Right atrium auricular region (tissue), 2 donors: ENCODE data around the gene CNTF. TPM values are rescaled to one million over a fixed set of nuclear protein-coding genes. Genes with fewer than 3 reads are reported as not detected.

Source experiments
- DNase-seq: peaks from one replicate; pipeline ENCODE4 v3.0.0-alpha.2; 2019; ENCODE audit warnings: low spot score
- H3K27ac ChIP-seq, 2 donors: fragments of 200-600 bp; sonication (generic); 1 replicate in 1 of 2; 2 replicates in 1 of 2; pipeline ENCODE4 v1.5.1; 2016 to 2019
- H3K27me3 ChIP-seq, 2 donors: fragments of 200-600 bp; sonication (generic); one replicate each; pipeline versions ENCODE4 v1.5.1 to v1.6.0; 2017 to 2019
- H3K36me3 ChIP-seq: fragments of 200-600 bp; sonication (generic); one replicate; pipeline ENCODE4 v1.5.1; 2016
- H3K4me1 ChIP-seq, 2 donors: fragments of 200-600 bp; sonication (generic); one replicate each; pipeline versions ENCODE4 v1.5.1 to v1.6.0; 2017 to 2019
- H3K4me3 ChIP-seq, 2 donors: fragments of 200-600 bp; sonication (generic); 1 replicate in 1 of 2; 2 replicates in 1 of 2; pipeline ENCODE4 v1.5.1; 2017 to 2019; ENCODE audit warnings: mild to moderate bottlenecking in 1 of 2, moderate library complexity in 1 of 2
- H3K9me3 ChIP-seq, 2 donors: fragments of 200-600 bp; sonication (generic); one replicate each; pipeline ENCODE4 v1.5.1; 2019
- total RNA-seq, 2 donors: library from RNA; depleted of rRNA; stranded (reverse); fragments of >200 nt; gene quantifications; one replicate each; pipeline ENCODE4 v1.1.0, GENCODE V29; 2016
- TF ChIP-seq, protein P1 (sequence below), 2 donors: fragments of 200-600 bp; sonication (generic); IDR thresholded peaks; one replicate each; pipeline ENCODE4 v1.5.1; 2019; ENCODE audit warnings: antibody characterized with exemption in 2 of 2

Gene CNTF
- total RNA-seq, 2 donors from 2014 or later, result 0.30 to 1.6 TPM

DNA sequence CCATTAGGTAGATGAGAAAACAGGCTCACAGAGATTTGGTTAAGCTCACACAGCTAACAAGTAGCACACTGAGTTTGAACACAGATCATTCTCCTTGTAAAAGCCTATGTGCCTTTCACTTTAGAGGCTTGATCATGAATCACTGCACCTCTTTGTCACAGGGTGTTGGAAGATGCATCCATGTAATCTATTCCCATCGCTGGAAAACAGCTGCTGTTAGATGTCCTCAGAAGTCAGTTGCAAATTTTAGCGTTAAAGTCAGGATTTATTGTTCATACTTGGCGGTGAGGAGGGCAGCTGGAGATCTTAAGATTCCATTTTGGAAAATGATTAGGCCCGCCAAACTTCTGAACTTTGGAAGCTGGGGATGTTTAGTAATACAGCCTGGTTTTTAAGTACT lies 2.6 kb downstream of the CNTF start:
- DNase-seq, result no peak
- TF ChIP-seq, protein P1, sequence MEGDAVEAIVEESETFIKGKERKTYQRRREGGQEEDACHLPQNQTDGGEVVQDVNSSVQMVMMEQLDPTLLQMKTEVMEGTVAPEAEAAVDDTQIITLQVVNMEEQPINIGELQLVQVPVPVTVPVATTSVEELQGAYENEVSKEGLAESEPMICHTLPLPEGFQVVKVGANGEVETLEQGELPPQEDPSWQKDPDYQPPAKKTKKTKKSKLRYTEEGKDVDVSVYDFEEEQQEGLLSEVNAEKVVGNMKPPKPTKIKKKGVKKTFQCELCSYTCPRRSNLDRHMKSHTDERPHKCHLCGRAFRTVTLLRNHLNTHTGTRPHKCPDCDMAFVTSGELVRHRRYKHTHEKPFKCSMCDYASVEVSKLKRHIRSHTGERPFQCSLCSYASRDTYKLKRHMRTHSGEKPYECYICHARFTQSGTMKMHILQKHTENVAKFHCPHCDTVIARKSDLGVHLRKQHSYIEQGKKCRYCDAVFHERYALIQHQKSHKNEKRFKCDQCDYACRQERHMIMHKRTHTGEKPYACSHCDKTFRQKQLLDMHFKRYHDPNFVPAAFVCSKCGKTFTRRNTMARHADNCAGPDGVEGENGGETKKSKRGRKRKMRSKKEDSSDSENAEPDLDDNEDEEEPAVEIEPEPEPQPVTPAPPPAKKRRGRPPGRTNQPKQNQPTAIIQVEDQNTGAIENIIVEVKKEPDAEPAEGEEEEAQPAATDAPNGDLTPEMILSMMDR (IDR thresholded peaks at IDR 0.05), result no peak
- Histone ChIP-seq H3K27ac (no peak overlapping the region), H3K9me3 (no peaks in the 10 kb centered on the region), H3K36me3 (peaks cover 18% of the 10 kb centered on the region), H3K4me3 (no peak overlapping the region), H3K4me1 (peaks cover 0 to 17% of the 10 kb centered on the region in 2 donors), H3K27me3 (no peaks in the 10 kb centered on the region)

DNA sequence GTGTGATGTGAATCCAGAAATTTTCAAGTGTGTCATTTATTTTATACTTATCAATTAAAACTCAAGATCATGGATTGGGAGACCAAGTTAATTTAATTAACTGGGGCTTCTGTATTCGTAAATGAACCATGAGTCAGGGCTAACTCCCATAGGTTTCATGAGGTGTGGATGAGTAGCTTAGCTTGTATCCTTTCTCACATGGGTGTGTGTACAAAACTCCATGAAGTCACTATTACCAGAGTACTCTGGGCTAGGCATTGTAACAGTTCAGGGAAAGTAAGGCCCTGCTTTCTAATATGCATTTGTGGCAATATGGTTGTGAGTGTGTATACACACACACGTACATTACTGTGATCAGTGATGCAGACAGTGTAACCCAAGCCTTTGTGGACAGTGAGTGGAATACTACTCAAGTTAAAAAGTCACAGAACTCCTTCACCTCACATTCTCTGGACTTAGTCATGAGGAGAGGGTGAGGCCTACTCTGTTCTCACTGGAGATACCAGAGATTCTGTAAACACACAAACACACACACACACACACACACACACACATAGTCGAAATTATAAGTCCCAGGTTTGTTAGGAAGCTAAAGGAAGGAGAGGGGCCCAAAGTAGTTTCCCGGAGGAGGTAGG lies 3.5 kb downstream of the CNTF start:
- Histone ChIP-seq H3K27ac (no peak overlapping the region), H3K9me3 (no peaks in the 10 kb centered on the region), H3K27me3 (no peaks in the 10 kb centered on the region), H3K4me1 (peaks cover 0 to 17% of the 10 kb centered on the region in 2 donors), H3K36me3 (peaks cover 10% of the 10 kb centered on the region), H3K4me3 (no peak overlapping the region)
- DNase-seq, result no peak
- TF ChIP-seq, protein P1 (IDR thresholded peaks at IDR 0.05), result no peak

DNA sequence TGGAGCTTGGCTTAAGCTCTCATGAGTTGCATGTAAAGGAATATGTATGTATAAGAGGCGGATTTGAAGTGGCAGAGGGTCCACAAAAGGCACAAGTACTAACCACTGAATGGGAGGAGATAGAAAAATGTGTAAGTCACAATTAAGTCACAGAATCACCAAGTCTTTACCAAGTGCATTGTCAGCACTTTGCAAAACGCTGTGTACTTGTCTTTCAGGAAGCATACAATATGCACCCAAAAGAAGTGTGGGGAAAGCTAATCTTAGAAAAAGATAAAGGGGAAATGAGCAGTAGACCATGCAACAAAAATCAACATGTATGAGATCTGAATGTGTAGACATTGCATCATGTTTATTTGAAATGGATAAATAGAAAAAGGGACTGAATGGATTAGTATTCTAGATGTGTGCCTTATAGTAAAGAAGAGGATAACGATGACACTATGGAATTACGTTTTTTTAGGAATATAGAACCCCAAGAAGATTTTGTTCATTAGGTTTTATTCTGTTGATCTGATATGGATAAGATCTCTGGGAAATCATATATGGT lies 4.5 kb downstream of the CNTF start:
- H3K36me3 ChIP-seq, result peaks cover 10% of the 10 kb centered on the region
- no peaks in the 10 kb centered on the region for H3K27me3 ChIP-seq
- H3K27ac ChIP-seq, result peak overlapping the region in 1 of 2 donors; percentile 50
- H3K4me3 ChIP-seq, result no peak overlapping the region
- no peaks in the 10 kb centered on the region for H3K9me3 ChIP-seq
- DNase-seq, result no peak
- H3K4me1 ChIP-seq, result peaks cover 0 to 17% of the 10 kb centered on the region in 2 donors
- TF ChIP-seq, protein P1 (IDR thresholded peaks at IDR 0.05), result no peak

DNA sequence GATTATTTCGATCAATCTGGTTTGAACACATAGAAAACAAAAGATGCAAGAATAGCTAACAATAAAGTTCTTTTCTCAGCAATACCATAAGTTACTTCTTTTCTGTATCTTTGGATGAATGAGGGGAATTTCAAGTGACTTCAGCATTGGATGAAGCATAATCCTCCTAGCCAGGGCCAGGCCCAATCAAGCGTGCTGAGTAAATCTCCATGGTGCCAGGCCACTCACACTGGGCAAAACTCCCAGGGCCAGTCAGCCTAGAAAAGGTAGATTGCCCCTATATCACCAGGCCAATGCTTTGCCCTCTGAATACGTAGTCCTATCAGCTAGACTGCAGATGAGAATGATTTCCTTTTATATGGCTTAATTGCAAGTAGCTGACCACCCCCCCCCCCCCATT lies 6.0 kb downstream of the CNTF start:
- Histone ChIP-seq H3K4me3 (no peak overlapping the region), H3K27me3 (no peaks in the 10 kb centered on the region), H3K27ac (no peak overlapping the region), H3K4me1 (peaks cover 0 to 17% of the 10 kb centered on the region in 2 donors), H3K9me3 (no peaks in the 10 kb centered on the region), H3K36me3 (peaks cover 10% of the 10 kb centered on the region)
- DNase-seq, result no peak
- TF ChIP-seq, protein P1 (IDR thresholded peaks at IDR 0.05), result no peak

DNA sequence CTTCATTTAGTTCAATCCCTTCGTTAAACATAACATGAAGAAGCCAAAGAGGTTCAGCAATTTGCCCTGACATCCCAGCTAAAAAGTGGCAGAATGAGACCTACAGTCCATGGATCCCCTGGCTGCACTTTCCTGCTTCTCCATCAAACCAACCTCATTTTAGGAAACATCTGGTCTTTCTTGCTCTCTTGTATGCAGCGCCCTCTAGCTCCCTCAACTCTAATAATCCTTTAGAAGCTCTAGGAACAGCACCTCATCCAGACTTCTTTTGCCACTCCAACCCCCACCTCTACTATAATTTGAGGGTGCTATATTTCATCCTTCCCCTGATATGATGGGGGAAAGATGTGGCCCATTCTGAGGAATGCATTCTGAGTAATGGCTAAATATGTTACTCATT lies 7.4 kb downstream of the CNTF start:
- no peak overlapping the region for H3K4me3 ChIP-seq
- TF ChIP-seq, protein P1 (IDR thresholded peaks at IDR 0.05), result peak; percentile 40 to 68
- peaks cover 0 to 17% of the 10 kb centered on the region in 2 donors for H3K4me1 ChIP-seq
- H3K36me3 ChIP-seq, result no peaks in the 10 kb centered on the region
- no peak overlapping the region for H3K27ac ChIP-seq
- DNase-seq, result no peak
- H3K9me3 ChIP-seq, result no peaks in the 10 kb centered on the region
- no peaks in the 10 kb centered on the region for H3K27me3 ChIP-seq

DNA sequence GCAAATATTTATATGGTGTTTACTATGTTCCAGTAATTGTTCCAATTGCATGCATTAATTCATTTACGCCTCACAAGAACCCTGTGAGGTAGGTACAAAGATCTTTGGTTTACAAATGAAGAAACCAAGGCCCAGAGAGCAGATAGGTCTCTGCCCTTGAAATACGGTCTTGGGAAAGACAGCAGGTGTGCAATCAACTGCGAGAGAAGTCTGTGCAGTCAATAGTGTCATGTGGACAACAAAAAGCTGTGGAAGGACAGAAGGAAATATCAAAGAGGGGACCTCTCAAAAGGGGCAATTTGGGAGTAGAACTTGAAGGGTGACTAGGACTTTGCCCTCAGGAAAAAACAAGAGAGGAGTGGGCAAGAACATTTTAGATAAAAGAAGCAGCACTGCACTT lies 8.9 kb downstream of the CNTF start:
- H3K36me3 ChIP-seq, result no peaks in the 10 kb centered on the region
- no peak for DNase-seq
- no peaks in the 10 kb centered on the region for H3K27me3 ChIP-seq
- no peak overlapping the region for H3K27ac ChIP-seq
- TF ChIP-seq, protein P1 (IDR thresholded peaks at IDR 0.05), result no peak
- no peak overlapping the region for H3K4me3 ChIP-seq
- no peaks in the 10 kb centered on the region for H3K9me3 ChIP-seq
- H3K4me1 ChIP-seq, result peaks cover 0 to 17% of the 10 kb centered on the region in 2 donors
